ENCODE results near the gene TP53I13.

TP53I13 gene

GRCh38 chr17:29588562-29589411 lies 20.3 kb downstream of the TP53I13 start:
- no peak for TF ChIP-seq CTCF (conservative IDR thresholded peaks at IDR 0.05)

DNA sequence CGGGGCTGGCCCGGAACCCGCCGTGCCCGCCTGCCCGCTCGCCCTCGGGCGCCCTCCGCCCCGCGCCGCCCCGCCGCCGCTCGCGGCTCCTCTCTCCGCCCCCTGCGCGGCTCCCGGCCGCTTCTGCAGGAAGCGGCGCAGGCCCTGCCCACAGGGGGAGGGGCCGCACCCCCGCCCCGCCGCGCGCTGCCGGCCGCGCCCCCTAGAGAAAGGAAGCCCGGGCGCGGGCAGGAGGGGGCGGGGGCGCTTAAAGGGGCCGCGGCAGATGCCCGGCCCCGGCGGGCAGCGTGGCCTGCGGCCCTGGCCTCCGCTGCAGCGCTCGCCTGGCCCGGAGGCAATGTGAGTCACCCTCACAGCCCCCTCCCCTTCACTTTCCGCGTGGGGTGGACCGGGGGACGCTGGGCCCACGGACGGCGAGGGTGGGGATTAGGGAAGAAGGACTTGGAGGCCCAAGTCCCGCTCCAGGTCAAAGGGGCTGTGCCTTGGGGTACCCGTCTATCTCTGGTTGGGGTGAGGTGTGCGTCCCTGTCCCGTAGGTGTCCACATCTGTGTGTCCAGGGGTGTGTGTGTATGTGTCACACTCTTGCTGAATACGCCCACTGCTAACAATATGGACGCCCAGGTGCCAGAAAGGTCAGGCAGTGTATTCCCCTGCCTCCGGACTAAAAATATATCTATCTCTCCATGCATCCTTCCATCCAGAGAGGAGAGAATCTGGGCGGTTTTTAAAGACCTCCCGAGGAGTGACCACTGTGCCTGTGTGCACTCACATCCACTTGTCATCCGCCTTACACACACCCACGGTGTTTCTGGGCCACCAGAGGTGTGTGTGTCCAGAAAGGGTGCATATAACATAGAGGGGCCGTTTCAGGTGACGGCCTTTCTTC lies 21.3 kb downstream of the TP53I13 start, which contains the start of gene GIT1:
GIT1 (minus strand) TSS at position 125 of the 887 bp plus-strand sequence. CDS start 270 bp downstream, outside the sequence.
- H3K27ac ChIP-seq = peak within 1 kb of the TSS; percentile 98
- TF ChIP-seq CTCF (conservative IDR thresholded peaks at IDR 0.05) = no peak; the same call in 1 of the 2 replicates

More at GRCh38 chr17:29588562-29589411, 20.3 kb downstream of the TP53I13 start:
- H3K27ac ChIP-seq = peak overlapping the region; percentile 98

DNA sequence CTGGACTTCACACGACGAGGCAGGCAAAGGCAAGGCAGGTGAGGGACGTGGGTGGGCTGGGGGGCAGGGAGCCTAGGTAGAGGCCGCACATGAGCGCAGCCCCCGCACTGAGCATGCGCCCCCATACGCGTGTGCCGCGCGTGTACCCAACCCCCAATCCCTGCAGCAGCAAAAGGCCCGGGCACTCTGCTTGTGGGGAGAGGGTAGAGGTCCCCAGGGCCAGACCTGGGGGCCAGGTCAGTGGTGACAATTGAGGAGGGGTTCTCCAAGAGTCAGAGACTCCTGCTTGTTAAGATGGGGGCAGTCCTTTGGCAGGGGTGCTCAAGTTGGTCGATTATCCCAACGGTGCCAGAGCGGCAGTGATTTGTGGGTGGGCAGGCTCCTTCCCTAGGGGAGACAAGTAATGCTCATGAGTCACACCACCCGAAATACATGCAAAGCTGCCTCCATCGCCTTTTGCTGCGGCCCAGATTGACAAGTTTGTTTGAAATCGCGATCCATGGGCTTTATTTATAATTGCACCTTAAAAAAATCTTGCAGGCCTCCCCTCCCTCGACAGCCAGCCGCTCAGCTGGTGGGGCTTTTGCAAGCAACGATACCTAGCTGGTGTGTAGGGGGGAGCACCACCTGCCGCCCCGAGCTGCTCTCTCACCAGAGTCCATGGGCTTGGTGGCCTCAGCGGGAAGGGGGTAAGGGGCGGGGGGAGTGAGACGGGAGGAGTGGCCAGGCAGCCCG lies 22.1 kb downstream of the TP53I13 start:
- TF ChIP-seq CTCF (conservative IDR thresholded peaks at IDR 0.05) = no peak
- H3K27ac ChIP-seq = peak overlapping the region; percentile 98

- TF ChIP-seq CTCF (conservative IDR thresholded peaks at IDR 0.05) = no peak
- H3K27ac ChIP-seq = peak overlapping the region; percentile 98
Observed at GRCh38 chr17:29591146-29591736, 22.7 kb downstream of the TP53I13 start.

DNA sequence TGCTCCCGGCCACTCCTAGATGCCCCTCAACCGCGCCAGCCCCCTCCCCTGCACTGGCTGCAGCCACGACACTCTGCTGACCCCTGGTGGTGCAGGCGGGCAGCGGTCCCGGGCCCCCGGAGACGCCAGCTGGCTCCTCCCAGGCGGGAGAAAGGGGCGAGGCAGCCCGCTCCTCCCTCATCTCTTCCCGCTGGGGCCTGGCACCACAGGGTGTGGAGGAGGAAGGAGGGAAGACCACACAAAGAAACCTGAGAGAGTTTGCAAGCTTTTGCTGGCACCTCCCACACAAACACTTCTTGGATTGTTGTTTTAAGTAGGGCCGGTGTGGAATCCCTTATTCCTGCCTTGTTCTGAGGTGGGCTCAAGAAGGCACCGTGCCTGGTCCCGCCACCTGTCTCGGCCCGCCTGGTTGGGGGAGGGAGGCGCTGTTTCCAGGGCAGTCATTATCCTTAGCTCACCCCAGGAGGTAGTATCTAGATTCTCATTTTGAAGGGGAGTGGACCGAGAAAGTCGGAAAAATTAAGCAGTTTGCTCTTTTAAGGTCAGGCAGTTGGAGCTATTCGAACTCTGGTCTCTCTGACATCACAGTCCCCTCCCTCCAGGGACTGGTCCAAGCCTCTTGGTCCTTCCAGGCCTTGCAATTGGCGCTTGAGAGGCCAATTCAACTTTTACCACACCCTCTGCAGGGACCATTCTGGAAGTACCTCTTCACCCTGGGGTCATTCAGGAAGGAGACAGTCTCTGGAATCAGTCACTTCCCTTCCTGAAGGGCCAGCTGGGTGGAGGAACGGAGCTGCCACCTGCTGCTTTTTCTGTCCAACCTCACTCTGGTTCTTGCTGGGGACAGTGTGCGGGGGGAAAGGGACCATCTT lies 23.5 kb downstream of the TP53I13 start:
- TF ChIP-seq CTCF (conservative IDR thresholded peaks at IDR 0.05) = peak; percentile 100
- peak overlapping the region; percentile 98 for H3K27ac ChIP-seq

- peak within 1 kb of the TSS; percentile 98 for H3K27ac ChIP-seq
- TF ChIP-seq CTCF (conservative IDR thresholded peaks at IDR 0.05) = no peak
Observed at GRCh38 chr17:29592850-29593551, 24.5 kb downstream of the TP53I13 start, which contains the start of gene ANKRD13B. ANKRD13B (plus strand) TSS chr17:29593132; CDS start chr17:29593622, 490 bp downstream.
